Natural killer cell treated with Interleukin-12 subunit alpha and Interleukin-12 subunit beta and Interleukin-15 and Interleukin-18, amount 100 ng/mL, for 72 hours (primary cell): ENCODE results near the gene MMEL1. TPM values are rescaled to one million over a fixed set of nuclear protein-coding genes. Genes with fewer than 3 reads are reported as not detected.
A peak's percentile ranks its signal among the peaks of the same experiment; 100 is the strongest.

ENCODE experiments used
- ATAC-seq, 2 donors: fragments of 150-1000 bp; cut with Tn5 transposase in 1 of 2; sonication (Bioruptor Pico), chemical (Tn5 transposase) in 1 of 2; 2 replicates each; pipeline ENCODE4 v1.10.0; 2021
- DNase-seq: peaks from one replicate; pipeline ENCODE4 v3.0.0; 2022; ENCODE audit warnings: low spot score
- H3K27ac Mint-ChIP-seq, 2 donors: 1 replicate in 1 of 2; 2 replicates in 1 of 2; pipeline ENCODE4 v1.8.0; 2022; ENCODE audit warnings: mixed read lengths in 2 of 2, mild to moderate bottlenecking in 1 of 2, moderate library complexity in 1 of 2
- H3K27me3 Mint-ChIP-seq, 2 donors: 1 replicate in 1 of 2; 2 replicates in 1 of 2; pipeline ENCODE4 v1.8.0; 2022; ENCODE audit warnings: mixed read lengths in 2 of 2
- H3K36me3 Mint-ChIP-seq: one replicate; pipeline ENCODE4 v1.8.0; 2022; ENCODE audit warnings: mixed read lengths
- H3K4me1 Mint-ChIP-seq, 2 donors: 1 replicate in 1 of 2; 2 replicates in 1 of 2; pipeline ENCODE4 v1.8.0; 2022; ENCODE audit warnings: low read depth in 2 of 2, mixed read lengths in 2 of 2, mild to moderate bottlenecking in 1 of 2
- H3K4me3 Mint-ChIP-seq: one replicate; pipeline ENCODE4 v1.8.0; 2022; ENCODE audit warnings: mixed read lengths
- H3K9me3 Mint-ChIP-seq: 2 replicates; pipeline ENCODE4 v1.8.0; 2022; ENCODE audit warnings: mixed read lengths
- total RNA-seq, 2 donors: library from RNA; stranded (reverse); gene quantifications; one replicate each; pipeline ENCODE4 v1.2.3, GENCODE V29; 2022

MMEL1 gene
- total RNA-seq, 2 donors from 2014 or later = 0.81 TPM; not detected in 1

- DNase-seq (peak; percentile 75), ATAC-seq (peak; percentile 3 to 48)
- H3K27me3 Mint-ChIP-seq = no peaks in the 10 kb centered on the region
- H3K4me3 Mint-ChIP-seq = peak overlapping the region; percentile 88
- H3K4me1 Mint-ChIP-seq = peaks cover 0 to 15% of the 10 kb centered on the region in 2 donors
- H3K36me3 Mint-ChIP-seq = no peaks in the 10 kb centered on the region
- no peaks in the 10 kb centered on the region for H3K9me3 Mint-ChIP-seq
- peak overlapping the region; percentile 90 for H3K27ac Mint-ChIP-seq
Observed at GRCh38 chr1:2547210-2548067, 85.4 kb downstream of the MMEL1 start.

- no peaks in the 10 kb centered on the region for H3K9me3 Mint-ChIP-seq
Observed at GRCh38 chr1:2546515-2547209, 86.2 kb downstream of the MMEL1 start.

GRCh38 chr1:2545754-2546514, 86.9 kb downstream of the MMEL1 start:
- no peak overlapping the region for H3K27ac Mint-ChIP-seq
- H3K36me3 Mint-ChIP-seq = no peaks in the 10 kb centered on the region
- H3K4me3 Mint-ChIP-seq = peak overlapping the region; percentile 88
- ATAC-seq (peak; percentile 66 to 79), DNase-seq (peak; percentile 90)
- peaks cover 0 to 14% of the 10 kb centered on the region in 2 donors for H3K4me1 Mint-ChIP-seq
- no peaks in the 10 kb centered on the region for H3K9me3 Mint-ChIP-seq
- no peaks in the 10 kb centered on the region for H3K27me3 Mint-ChIP-seq

More at GRCh38 chr1:2546515-2547209, 86.2 kb downstream of the MMEL1 start:
- no peaks in the 10 kb centered on the region for H3K27me3 Mint-ChIP-seq
- no peaks in the 10 kb centered on the region for H3K36me3 Mint-ChIP-seq
- peak; percentile 66 to 75 for ATAC-seq
- peak overlapping the region; percentile 88 for H3K4me3 Mint-ChIP-seq
- H3K4me1 Mint-ChIP-seq = peaks cover 0 to 15% of the 10 kb centered on the region in 2 donors
- peak; percentile 88 for DNase-seq
- peak overlapping the region; percentile 90 for H3K27ac Mint-ChIP-seq

GRCh38 chr1:2544875-2545640, 87.8 kb downstream of the MMEL1 start:
- H3K9me3 Mint-ChIP-seq = no peaks in the 10 kb centered on the region
- H3K36me3 Mint-ChIP-seq = no peaks in the 10 kb centered on the region
- no peaks in the 10 kb centered on the region for H3K27me3 Mint-ChIP-seq
- no peak for DNase-seq
- no peak overlapping the region for H3K27ac Mint-ChIP-seq
- H3K4me3 Mint-ChIP-seq = no peak overlapping the region
- ATAC-seq = no peak
- peaks cover 0 to 12% of the 10 kb centered on the region in 2 donors for H3K4me1 Mint-ChIP-seq

GRCh38 chr1:2544093-2544874, 88.5 kb downstream of the MMEL1 start:
- DNase-seq (no peak), ATAC-seq (no peak)
- Mint-ChIP-seq H3K27ac (no peak overlapping the region), H3K27me3 (no peaks in the 10 kb centered on the region), H3K4me1 (peaks cover 0 to 10% of the 10 kb centered on the region in 2 donors), H3K4me3 (no peak overlapping the region), H3K9me3 (no peaks in the 10 kb centered on the region), H3K36me3 (no peaks in the 10 kb centered on the region)

GRCh38 chr1:2543543-2544092, 89.2 kb downstream of the MMEL1 start:
- Mint-ChIP-seq H3K9me3 (no peaks in the 10 kb centered on the region), H3K27ac (no peak overlapping the region), H3K36me3 (no peaks in the 10 kb centered on the region), H3K27me3 (no peaks in the 10 kb centered on the region), H3K4me3 (no peak overlapping the region), H3K4me1 (peaks cover 0 to 6% of the 10 kb centered on the region in 2 donors)
- ATAC-seq (no peak), DNase-seq (no peak)

- DNase-seq = no peak
Observed at GRCh38 chr1:2542246-2542915, 90.4 kb downstream of the MMEL1 start.

GRCh38 chr1:2541619-2542245, 91.1 kb downstream of the MMEL1 start:
- no peaks in the 10 kb centered on the region for H3K27me3 Mint-ChIP-seq
- ATAC-seq (no peak), DNase-seq (no peak)
- peaks cover 0 to 1% of the 10 kb centered on the region in 2 donors for H3K4me1 Mint-ChIP-seq
- no peak overlapping the region for H3K27ac Mint-ChIP-seq
- no peaks in the 10 kb centered on the region for H3K9me3 Mint-ChIP-seq
- H3K36me3 Mint-ChIP-seq = no peaks in the 10 kb centered on the region
- H3K4me3 Mint-ChIP-seq = no peak overlapping the region

More at GRCh38 chr1:2542246-2542915, 90.4 kb downstream of the MMEL1 start:
- no peaks in the 10 kb centered on the region for H3K9me3 Mint-ChIP-seq
- H3K4me3 Mint-ChIP-seq = no peak overlapping the region
- peaks cover 0 to 4% of the 10 kb centered on the region in 2 donors for H3K4me1 Mint-ChIP-seq
- no peak for ATAC-seq
- no peak overlapping the region for H3K27ac Mint-ChIP-seq
- no peaks in the 10 kb centered on the region for H3K27me3 Mint-ChIP-seq
- H3K36me3 Mint-ChIP-seq = no peaks in the 10 kb centered on the region

- no peaks in the 10 kb centered on the region for H3K4me1 Mint-ChIP-seq
- H3K27me3 Mint-ChIP-seq = peaks cover 0 to 3% of the 10 kb centered on the region in 2 donors
- H3K27ac Mint-ChIP-seq = no peak overlapping the region
- H3K9me3 Mint-ChIP-seq = no peaks in the 10 kb centered on the region
- no peak for DNase-seq
- ATAC-seq = no peak
- no peak overlapping the region for H3K4me3 Mint-ChIP-seq
- no peaks in the 10 kb centered on the region for H3K36me3 Mint-ChIP-seq
Observed at GRCh38 chr1:2540816-2541492, 91.9 kb downstream of the MMEL1 start.
